PC-9 (cell line): ENCODE data around the gene PRKD1.

Experiments
- EZH2 ChIP-seq: fragments of 200-600 bp; sonication (generic); IDR thresholded peaks from 2 replicates; pipeline ENCODE4 v1.8.0; 2017; ENCODE audit warnings: antibody characterized with exemption, low read depth
- TF ChIP-seq, protein P1 (sequence below): fragments of 200-600 bp; sonication (generic); conservative IDR thresholded peaks from 2 replicates; pipeline ENCODE4 v1.6.1; 2017; ENCODE audit warnings: mixed run types, antibody characterized with exemption, mild to moderate bottlenecking, moderate library complexity

DNA sequence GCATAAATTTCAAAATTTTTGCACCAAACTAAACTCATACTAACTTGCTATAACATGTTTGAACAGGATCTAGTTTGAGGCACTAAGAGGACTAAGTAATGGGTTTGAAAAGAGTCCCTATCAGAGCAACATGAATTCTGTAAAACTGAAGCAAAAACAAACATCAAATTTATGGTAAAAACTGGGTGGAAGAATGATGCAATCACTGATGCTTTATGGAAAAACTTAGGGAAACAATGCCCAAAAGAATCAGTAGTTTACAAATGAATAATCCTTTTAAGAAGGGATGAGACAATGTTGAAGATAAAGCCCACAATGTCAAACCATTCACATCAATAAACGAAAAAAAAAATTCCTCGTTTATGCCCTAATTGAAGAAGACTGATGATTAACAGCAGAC, 88.9 kb downstream of the PRKD1 start:
- TF ChIP-seq, protein P1, sequence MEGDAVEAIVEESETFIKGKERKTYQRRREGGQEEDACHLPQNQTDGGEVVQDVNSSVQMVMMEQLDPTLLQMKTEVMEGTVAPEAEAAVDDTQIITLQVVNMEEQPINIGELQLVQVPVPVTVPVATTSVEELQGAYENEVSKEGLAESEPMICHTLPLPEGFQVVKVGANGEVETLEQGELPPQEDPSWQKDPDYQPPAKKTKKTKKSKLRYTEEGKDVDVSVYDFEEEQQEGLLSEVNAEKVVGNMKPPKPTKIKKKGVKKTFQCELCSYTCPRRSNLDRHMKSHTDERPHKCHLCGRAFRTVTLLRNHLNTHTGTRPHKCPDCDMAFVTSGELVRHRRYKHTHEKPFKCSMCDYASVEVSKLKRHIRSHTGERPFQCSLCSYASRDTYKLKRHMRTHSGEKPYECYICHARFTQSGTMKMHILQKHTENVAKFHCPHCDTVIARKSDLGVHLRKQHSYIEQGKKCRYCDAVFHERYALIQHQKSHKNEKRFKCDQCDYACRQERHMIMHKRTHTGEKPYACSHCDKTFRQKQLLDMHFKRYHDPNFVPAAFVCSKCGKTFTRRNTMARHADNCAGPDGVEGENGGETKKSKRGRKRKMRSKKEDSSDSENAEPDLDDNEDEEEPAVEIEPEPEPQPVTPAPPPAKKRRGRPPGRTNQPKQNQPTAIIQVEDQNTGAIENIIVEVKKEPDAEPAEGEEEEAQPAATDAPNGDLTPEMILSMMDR, result no peak
- TF ChIP-seq EZH2, result no peak
